ENCODE data around the gene NTNG2. TPM values are rescaled to one million over a fixed set of nuclear protein-coding genes. Genes with fewer than 3 reads are reported as not detected.

Gene NTNG2
- polyA plus RNA-seq, 1 donor from 2014 or later: 0.43 TPM

DNA sequence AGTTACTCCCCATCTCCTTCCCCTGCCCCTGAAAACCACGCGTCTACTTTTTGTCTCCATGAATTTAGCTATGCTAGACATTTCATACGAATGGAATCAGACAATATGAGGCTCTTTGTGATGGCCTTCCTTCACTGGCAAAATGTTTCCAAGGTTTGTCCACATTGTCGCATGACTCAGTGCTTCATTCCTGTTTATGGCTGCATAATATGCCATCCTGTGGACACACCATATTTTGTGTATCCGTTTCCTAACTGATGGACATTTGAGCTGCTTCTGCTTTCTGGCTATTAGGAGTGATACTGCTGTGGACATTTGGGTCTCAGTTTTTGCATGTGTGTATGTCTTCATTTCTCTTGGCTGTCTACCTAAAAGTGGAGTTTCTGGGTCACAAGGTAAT is 14.5 kb downstream of the NTNG2 start:
- no peaks in the 10 kb centered on the region for H3K9me2 ChIP-seq (ENCODE audit: insufficient read depth, low read length)
- no peaks in the 10 kb centered on the region for H3K36me3 ChIP-seq (ENCODE audit: insufficient read depth, low read length)
- no peaks in the 10 kb centered on the region for H3K79me2 ChIP-seq (replicated peaks; ENCODE audit: insufficient read depth, low read length)
- no peak overlapping the region for H3K27ac ChIP-seq (ENCODE audit: low read length)
- H3K4me2 ChIP-seq (ENCODE audit: low read length): no peak overlapping the region
- H3K27me3 ChIP-seq (ENCODE audit: insufficient read depth, low read depth, low read length): no peaks in the 10 kb centered on the region
- no peak overlapping the region for H3K4me3 ChIP-seq (ENCODE audit: low read length)
- H3K9me3 ChIP-seq (ENCODE audit: low read length): no peaks in the 10 kb centered on the region
- H2AFZ ChIP-seq (ENCODE audit: low read depth, low read length): no peak overlapping the region
- no peaks in the 10 kb centered on the region for H4K20me1 ChIP-seq (ENCODE audit: insufficient read depth)
- TF ChIP-seq, protein P1, sequence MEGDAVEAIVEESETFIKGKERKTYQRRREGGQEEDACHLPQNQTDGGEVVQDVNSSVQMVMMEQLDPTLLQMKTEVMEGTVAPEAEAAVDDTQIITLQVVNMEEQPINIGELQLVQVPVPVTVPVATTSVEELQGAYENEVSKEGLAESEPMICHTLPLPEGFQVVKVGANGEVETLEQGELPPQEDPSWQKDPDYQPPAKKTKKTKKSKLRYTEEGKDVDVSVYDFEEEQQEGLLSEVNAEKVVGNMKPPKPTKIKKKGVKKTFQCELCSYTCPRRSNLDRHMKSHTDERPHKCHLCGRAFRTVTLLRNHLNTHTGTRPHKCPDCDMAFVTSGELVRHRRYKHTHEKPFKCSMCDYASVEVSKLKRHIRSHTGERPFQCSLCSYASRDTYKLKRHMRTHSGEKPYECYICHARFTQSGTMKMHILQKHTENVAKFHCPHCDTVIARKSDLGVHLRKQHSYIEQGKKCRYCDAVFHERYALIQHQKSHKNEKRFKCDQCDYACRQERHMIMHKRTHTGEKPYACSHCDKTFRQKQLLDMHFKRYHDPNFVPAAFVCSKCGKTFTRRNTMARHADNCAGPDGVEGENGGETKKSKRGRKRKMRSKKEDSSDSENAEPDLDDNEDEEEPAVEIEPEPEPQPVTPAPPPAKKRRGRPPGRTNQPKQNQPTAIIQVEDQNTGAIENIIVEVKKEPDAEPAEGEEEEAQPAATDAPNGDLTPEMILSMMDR (IDR thresholded peaks at IDR 0.05; ENCODE audit: poor library complexity, severe bottlenecking): no peak
- TF ChIP-seq TAF1 (IDR thresholded peaks at IDR 0.05; ENCODE audit: low read depth) (no peak), SMC3 (conservative IDR thresholded peaks at IDR 0.05; ENCODE audit: poor library complexity) (no peak), EP300 (conservative IDR thresholded peaks at IDR 0.05; ENCODE audit: poor library complexity, severe bottlenecking) (no peak), POLR2AphosphoS5 (IDR thresholded peaks at IDR 0.05) (no peak), RAD21 (conservative IDR thresholded peaks at IDR 0.05) (no peak), MXI1 (conservative IDR thresholded peaks at IDR 0.05; ENCODE audit: poor library complexity, severe bottlenecking) (no peak), EZH2 (IDR thresholded peaks at IDR 0.05; ENCODE audit: borderline replicate concordance, insufficient read depth, low read length, poor library complexity, severe bottlenecking) (no peak)
- TF ChIP-seq, protein P2, sequence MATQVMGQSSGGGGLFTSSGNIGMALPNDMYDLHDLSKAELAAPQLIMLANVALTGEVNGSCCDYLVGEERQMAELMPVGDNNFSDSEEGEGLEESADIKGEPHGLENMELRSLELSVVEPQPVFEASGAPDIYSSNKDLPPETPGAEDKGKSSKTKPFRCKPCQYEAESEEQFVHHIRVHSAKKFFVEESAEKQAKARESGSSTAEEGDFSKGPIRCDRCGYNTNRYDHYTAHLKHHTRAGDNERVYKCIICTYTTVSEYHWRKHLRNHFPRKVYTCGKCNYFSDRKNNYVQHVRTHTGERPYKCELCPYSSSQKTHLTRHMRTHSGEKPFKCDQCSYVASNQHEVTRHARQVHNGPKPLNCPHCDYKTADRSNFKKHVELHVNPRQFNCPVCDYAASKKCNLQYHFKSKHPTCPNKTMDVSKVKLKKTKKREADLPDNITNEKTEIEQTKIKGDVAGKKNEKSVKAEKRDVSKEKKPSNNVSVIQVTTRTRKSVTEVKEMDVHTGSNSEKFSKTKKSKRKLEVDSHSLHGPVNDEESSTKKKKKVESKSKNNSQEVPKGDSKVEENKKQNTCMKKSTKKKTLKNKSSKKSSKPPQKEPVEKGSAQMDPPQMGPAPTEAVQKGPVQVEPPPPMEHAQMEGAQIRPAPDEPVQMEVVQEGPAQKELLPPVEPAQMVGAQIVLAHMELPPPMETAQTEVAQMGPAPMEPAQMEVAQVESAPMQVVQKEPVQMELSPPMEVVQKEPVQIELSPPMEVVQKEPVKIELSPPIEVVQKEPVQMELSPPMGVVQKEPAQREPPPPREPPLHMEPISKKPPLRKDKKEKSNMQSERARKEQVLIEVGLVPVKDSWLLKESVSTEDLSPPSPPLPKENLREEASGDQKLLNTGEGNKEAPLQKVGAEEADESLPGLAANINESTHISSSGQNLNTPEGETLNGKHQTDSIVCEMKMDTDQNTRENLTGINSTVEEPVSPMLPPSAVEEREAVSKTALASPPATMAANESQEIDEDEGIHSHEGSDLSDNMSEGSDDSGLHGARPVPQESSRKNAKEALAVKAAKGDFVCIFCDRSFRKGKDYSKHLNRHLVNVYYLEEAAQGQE (IDR thresholded peaks at IDR 0.05; ENCODE audit: borderline replicate concordance): no peak
- no peaks in the 10 kb centered on the region for H3F3A ChIP-seq (ENCODE audit: insufficient read depth, low read length, poor library complexity, severe bottlenecking)
- H3K9ac ChIP-seq (ENCODE audit: low read length): no peak overlapping the region

DNA sequence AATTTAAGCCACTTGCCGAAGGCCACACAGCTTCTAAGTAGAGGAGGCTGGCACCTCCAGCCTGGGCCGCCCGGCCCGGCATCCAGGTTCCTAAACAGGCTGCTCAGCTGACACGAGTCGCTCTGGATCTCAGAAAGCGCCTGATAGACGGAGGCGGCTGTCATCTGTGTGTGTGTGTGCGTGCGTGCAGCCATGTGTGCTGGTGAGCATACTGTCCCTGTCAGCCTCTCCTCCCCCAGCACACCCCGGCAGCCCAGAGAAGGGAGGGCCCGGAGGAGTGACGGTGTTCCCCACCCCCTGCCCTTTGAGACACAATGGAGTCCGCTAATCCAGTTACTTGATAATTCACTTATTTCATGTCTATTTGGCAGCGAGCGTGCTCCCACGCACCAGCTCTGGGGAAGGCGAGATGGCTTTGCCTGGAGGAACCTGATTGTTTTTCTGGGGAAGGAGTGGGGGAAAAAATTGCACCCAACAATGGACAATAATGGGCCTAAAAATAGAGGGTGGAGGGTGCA is 20.0 kb downstream of the NTNG2 start:
- no peak overlapping the region for H3K4me2 ChIP-seq (ENCODE audit: low read length)
- no peaks in the 10 kb centered on the region for H3K79me2 ChIP-seq (replicated peaks; ENCODE audit: insufficient read depth, low read length)
- H3K27ac ChIP-seq (ENCODE audit: low read length): peak overlapping the region; percentile 2
- no peak for TF ChIP-seq TAF1 (IDR thresholded peaks at IDR 0.05; ENCODE audit: low read depth)
- peak; percentile 41 for TF ChIP-seq EP300 (conservative IDR thresholded peaks at IDR 0.05; ENCODE audit: poor library complexity, severe bottlenecking)
- peak; percentile 13 for TF ChIP-seq POLR2AphosphoS5 (IDR thresholded peaks at IDR 0.05)
- TF ChIP-seq EZH2 (IDR thresholded peaks at IDR 0.05; ENCODE audit: borderline replicate concordance, insufficient read depth, low read length, poor library complexity, severe bottlenecking): no peak
- H3K27me3 ChIP-seq (ENCODE audit: insufficient read depth, low read depth, low read length): no peaks in the 10 kb centered on the region
- peak overlapping the region; percentile 5 for H2AFZ ChIP-seq (ENCODE audit: low read depth, low read length)
- H3K9me3 ChIP-seq (ENCODE audit: low read length): no peaks in the 10 kb centered on the region
- no peak overlapping the region for H3K4me3 ChIP-seq (ENCODE audit: low read length)
- H3K36me3 ChIP-seq (ENCODE audit: insufficient read depth, low read length): no peaks in the 10 kb centered on the region
- H3K9me2 ChIP-seq (ENCODE audit: insufficient read depth, low read length): no peaks in the 10 kb centered on the region
- no peaks in the 10 kb centered on the region for H3F3A ChIP-seq (ENCODE audit: insufficient read depth, low read length, poor library complexity, severe bottlenecking)
- H4K20me1 ChIP-seq (ENCODE audit: insufficient read depth): no peaks in the 10 kb centered on the region
- H3K9ac ChIP-seq (ENCODE audit: low read length): no peak overlapping the region

All from neural cell (in vitro differentiated cells).